Naive thymus-derived CD8-positive, alpha-beta T cell (primary cell): Measurements from ENCODE around the gene ADCY5. TPM values are rescaled to one million over a fixed set of nuclear protein-coding genes. Genes with fewer than 3 reads are reported as not detected.

Experiments
- ATAC-seq, 2 donors: fragments of 150-1000 bp; cut with Tn5 transposase in 1 of 2; sonication (Bioruptor Pico), chemical (Tn5 transposase) in 1 of 2; 1 replicate in 1 of 2; 2 replicates in 1 of 2; pipeline ENCODE4 v1.10.0; 2021; ENCODE audit warnings: mild to moderate bottlenecking in 2 of 2, moderate library complexity in 2 of 2
- POLR2A ChIA-PET: fragments of 350-600 bp; sonication (Branson Sonifier 250); formaldehyde crosslinking; loops from one replicate; lab custom pipeline; 2021; ENCODE audit warnings: antibody characterized with exemption; lab: Charles Lee
- DNase-seq, 10 donors: peaks; one replicate each; pipeline versions ENCODE4 v3.0.0 to v3.0.0-alpha.2; 2020 to 2022
- H3K27ac Mint-ChIP-seq, 10 donors: one replicate each; pipeline ENCODE4 v1.8.0; 2020 to 2022; ENCODE audit warnings: mild to moderate bottlenecking in 10 of 10, mixed read lengths in 10 of 10, moderate library complexity in 4 of 10, inconsistent platforms in 1 of 10
- H3K27me3 Mint-ChIP-seq, 5 donors: one replicate each; pipeline ENCODE4 v1.8.0; 2021 to 2022; ENCODE audit warnings: mixed read lengths in 5 of 5
- H3K36me3 Mint-ChIP-seq, 3 donors: one replicate each; pipeline ENCODE4 v1.8.0; 2020 to 2022; ENCODE audit warnings: mixed read lengths in 3 of 3, mild to moderate bottlenecking in 2 of 3, inconsistent platforms in 1 of 3
- H3K4me1 Mint-ChIP-seq, 4 donors: one replicate each; pipeline ENCODE4 v1.8.0; 2021 to 2022; ENCODE audit warnings: mixed read lengths in 4 of 4
- H3K4me3 Mint-ChIP-seq, 10 donors: one replicate each; pipeline ENCODE4 v1.8.0; 2020 to 2022; ENCODE audit warnings: mild to moderate bottlenecking in 10 of 10, mixed read lengths in 10 of 10, moderate library complexity in 6 of 10, inconsistent platforms in 1 of 10
- H3K9me3 Mint-ChIP-seq, 9 donors: one replicate each; pipeline ENCODE4 v1.8.0; 2020 to 2022; ENCODE audit warnings: mixed read lengths in 9 of 9, mild to moderate bottlenecking in 3 of 9, inconsistent platforms in 1 of 9, moderate library complexity in 1 of 9
- polyA plus RNA-seq, 3 donors: library from polyadenylated mRNA; unstranded; fragments of 300-500 nt; fragmentation: Illumina TruSeq; gene quantifications; one replicate each; pipeline ENCODE4 v1.2.3, GENCODE V29; 2021
- total RNA-seq, 8 experiments: library from RNA in 2 of 8; stranded (reverse) in 2 of 8; gene quantifications; one replicate each; pipeline ENCODE4 v1.2.3 and lab custom pipeline; 2021 to 2026

The ADCY5 gene
- total and polyA plus RNA-seq, 5 experiments from 2014 or later, result 0.03 to 0.07 TPM; not detected in 3

- ATAC-seq (no peak), DNase-seq (no peak)
- H3K4me3 Mint-ChIP-seq, result no peak overlapping the region
- H3K36me3 Mint-ChIP-seq, result no peaks in the 10 kb centered on the region
- H3K27me3 Mint-ChIP-seq, result peaks cover 13 to 30% (median 20%) of the 10 kb centered on the region in 5 donors
- no peaks in the 10 kb centered on the region for H3K9me3 Mint-ChIP-seq
- H3K27ac Mint-ChIP-seq, result no peak overlapping the region
- POLR2A ChIA-PET, result no interaction called here
- no peaks in the 10 kb centered on the region for H3K4me1 Mint-ChIP-seq
Measured at GRCh38 chr3:123395235-123395634, 53.7 kb downstream of the ADCY5 start.

- Mint-ChIP-seq H3K9me3 (no peaks in the 10 kb centered on the region), H3K4me3 (no peak overlapping the region), H3K4me1 (no peaks in the 10 kb centered on the region), H3K27me3 (peaks cover 12 to 31% (median 20%) of the 10 kb centered on the region in 5 donors), H3K36me3 (no peaks in the 10 kb centered on the region), H3K27ac (no peak overlapping the region)
- DNase-seq (peak in 1 of 10 donors; percentile 8), ATAC-seq (no peak)
- POLR2A ChIA-PET, result no interaction called here
Measured at GRCh38 chr3:123394391-123395020, 54.4 kb downstream of the ADCY5 start.

GRCh38 chr3:123392871-123393620, 55.8 kb downstream of the ADCY5 start:
- Mint-ChIP-seq H3K4me3 (no peak overlapping the region), H3K27ac (no peak overlapping the region), H3K36me3 (no peaks in the 10 kb centered on the region), H3K4me1 (no peaks in the 10 kb centered on the region), H3K27me3 (peaks cover 6 to 35% (median 29%) of the 10 kb centered on the region in 5 donors), H3K9me3 (no peaks in the 10 kb centered on the region)
- DNase-seq, result peak in 1 of 10 donors; percentile 15
- POLR2A ChIA-PET, result no interaction called here
- no peak for ATAC-seq

DNA sequence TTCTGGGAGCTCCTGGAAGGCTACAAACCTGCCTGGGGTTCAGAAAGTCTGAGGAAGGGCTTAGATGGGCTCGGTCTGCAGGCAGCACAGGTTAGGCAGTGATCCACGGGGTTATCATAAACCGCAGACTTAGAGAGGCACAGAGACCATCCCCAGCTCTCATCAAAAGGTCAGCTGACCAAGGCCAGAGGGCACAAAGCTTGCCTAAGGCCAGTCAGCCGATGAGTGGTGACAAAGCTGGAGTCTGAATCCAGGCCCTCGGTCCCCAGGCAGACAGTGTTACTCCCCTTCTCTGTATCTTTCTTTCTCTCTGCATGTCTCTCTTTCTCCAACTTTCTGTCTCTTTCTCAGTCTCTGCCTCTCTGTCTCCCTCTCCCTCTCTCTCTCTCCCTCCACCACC, 56.5 kb downstream of the ADCY5 start:
- ATAC-seq (no peak), DNase-seq (peak in 1 of 10 donors; percentile 28)
- no peaks in the 10 kb centered on the region for H3K4me1 Mint-ChIP-seq
- no peak overlapping the region for H3K4me3 Mint-ChIP-seq
- peaks cover 6 to 42% (median 29%) of the 10 kb centered on the region in 5 donors for H3K27me3 Mint-ChIP-seq
- no peaks in the 10 kb centered on the region for H3K36me3 Mint-ChIP-seq
- no peak overlapping the region for H3K27ac Mint-ChIP-seq
- POLR2A ChIA-PET, result no interaction called here
- H3K9me3 Mint-ChIP-seq, result no peaks in the 10 kb centered on the region

DNA sequence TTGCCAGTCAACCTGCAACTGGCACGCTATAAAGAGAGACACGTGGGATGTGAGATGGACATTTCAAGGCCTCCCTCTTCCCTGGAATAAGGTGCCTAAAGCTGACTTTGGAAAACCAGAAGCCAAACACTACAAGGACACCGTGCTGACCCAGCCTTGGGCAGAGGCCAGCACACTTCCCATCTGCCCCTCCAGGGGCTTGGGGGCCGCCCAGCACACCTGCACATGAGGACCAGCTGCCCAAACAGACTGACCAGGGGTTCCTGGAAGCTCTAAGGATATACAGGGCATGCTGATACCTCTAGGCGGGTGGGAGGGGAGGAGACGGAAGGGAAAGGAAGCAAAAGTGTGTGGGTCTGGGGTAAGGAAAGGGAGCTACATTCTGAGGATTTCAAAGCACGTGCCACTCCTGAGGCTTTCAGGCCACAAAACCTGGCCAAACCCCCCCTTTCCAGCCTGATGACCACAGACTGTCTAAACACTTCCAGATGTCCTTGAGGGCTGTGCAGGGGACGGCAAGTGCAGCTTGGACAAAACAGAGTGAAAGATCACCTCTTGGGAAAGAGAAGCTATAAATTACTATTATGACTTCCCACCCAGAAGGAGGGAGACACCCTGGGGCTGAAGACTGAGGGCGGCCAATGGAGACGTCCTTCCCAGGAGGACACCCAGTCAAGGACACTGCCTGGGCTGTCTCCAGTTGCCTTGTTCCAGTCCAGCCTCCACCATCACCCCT, 57.9 kb downstream of the ADCY5 start:
- Mint-ChIP-seq H3K36me3 (no peaks in the 10 kb centered on the region), H3K27ac (no peak overlapping the region), H3K27me3 (peaks cover 8 to 48% (median 31%) of the 10 kb centered on the region in 5 donors), H3K4me3 (no peak overlapping the region), H3K9me3 (no peaks in the 10 kb centered on the region), H3K4me1 (no peaks in the 10 kb centered on the region)
- no peak for ATAC-seq
- POLR2A ChIA-PET, result no interaction called here
- DNase-seq, result peak in 1 of 10 donors; percentile 26

DNA sequence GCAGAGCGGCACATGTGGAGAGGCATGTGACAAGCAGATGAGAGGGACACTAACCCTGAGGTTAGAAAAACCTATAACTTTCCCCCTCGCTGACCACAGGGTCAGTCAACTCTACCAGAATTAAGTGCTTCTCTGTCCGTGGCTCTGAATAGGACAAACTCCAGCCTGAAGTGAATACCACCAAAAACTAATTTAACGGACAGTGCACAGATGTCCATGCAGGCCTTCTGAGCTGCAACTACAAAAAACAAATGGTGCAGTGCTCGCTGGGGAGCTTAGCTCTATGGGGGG, 59.3 kb downstream of the ADCY5 start:
- DNase-seq, result no peak
- no peak overlapping the region for H3K4me3 Mint-ChIP-seq

GRCh38 chr3:123388811-123389627, 59.9 kb downstream of the ADCY5 start:
- Mint-ChIP-seq H3K9me3 (no peaks in the 10 kb centered on the region), H3K4me1 (peaks cover 0 to 1% (median 0%) of the 10 kb centered on the region in 4 donors), H3K4me3 (no peak overlapping the region), H3K36me3 (no peaks in the 10 kb centered on the region), H3K27ac (no peak overlapping the region), H3K27me3 (peaks cover 6 to 37% (median 15%) of the 10 kb centered on the region in 5 donors)
- DNase-seq, result peak in 1 of 10 donors; percentile 34
- ATAC-seq, result no peak
- POLR2A ChIA-PET, result no interaction called here

More for the DNA sequence above, 59.3 kb downstream of the ADCY5 start:
- Mint-ChIP-seq H3K9me3 (no peaks in the 10 kb centered on the region), H3K27me3 (peaks cover 11 to 41% (median 19%) of the 10 kb centered on the region in 5 donors), H3K36me3 (no peaks in the 10 kb centered on the region), H3K4me1 (peaks cover 0 to under 1% (median 0%) of the 10 kb centered on the region in 4 donors), H3K27ac (no peak overlapping the region)
- no peak for ATAC-seq
- POLR2A ChIA-PET, result no interaction called here

- H3K36me3 Mint-ChIP-seq, result no peaks in the 10 kb centered on the region
- no peak overlapping the region for H3K4me3 Mint-ChIP-seq
- ATAC-seq (no peak), DNase-seq (peak in 1 of 10 donors; percentile 21)
- POLR2A ChIA-PET, result no interaction called here
- H3K27ac Mint-ChIP-seq, result peak overlapping the region in 1 of 10 donors; percentile 26
- peaks cover 0 to 3% (median 0%) of the 10 kb centered on the region in 4 donors for H3K4me1 Mint-ChIP-seq
- peaks cover 6 to 42% (median 15%) of the 10 kb centered on the region in 5 donors for H3K27me3 Mint-ChIP-seq
- H3K9me3 Mint-ChIP-seq, result no peaks in the 10 kb centered on the region
Measured at GRCh38 chr3:123388042-123388441, 60.8 kb downstream of the ADCY5 start.

DNA sequence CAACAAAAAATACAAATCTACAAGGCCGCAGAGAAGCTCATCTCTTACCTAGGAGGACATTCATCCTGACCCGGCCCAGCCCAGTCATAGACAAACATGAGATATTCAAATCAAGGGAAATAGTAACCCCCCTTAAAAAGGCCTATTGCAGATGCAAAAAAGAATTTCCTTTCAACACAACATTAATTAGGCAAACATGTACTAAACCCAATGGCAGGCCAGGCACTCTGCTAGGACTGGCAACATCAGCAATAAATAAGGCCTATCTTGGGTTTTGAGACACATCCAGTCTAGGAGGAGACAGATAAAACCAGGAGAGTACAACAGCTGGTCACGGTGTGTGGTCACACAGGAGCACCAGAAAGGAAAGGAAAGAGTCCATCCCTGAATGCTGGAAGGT, 61.4 kb downstream of the ADCY5 start:
- H3K4me1 Mint-ChIP-seq, result peaks cover 0 to 3% (median 0%) of the 10 kb centered on the region in 4 donors
- peak in 1 of 10 donors; percentile 8 for DNase-seq
- no peak overlapping the region for H3K4me3 Mint-ChIP-seq
- no peak overlapping the region for H3K27ac Mint-ChIP-seq
- H3K27me3 Mint-ChIP-seq, result peaks cover 6 to 42% (median 14%) of the 10 kb centered on the region in 5 donors
- no peak for ATAC-seq
- H3K9me3 Mint-ChIP-seq, result no peaks in the 10 kb centered on the region
- POLR2A ChIA-PET, result no interaction called here
- H3K36me3 Mint-ChIP-seq, result no peaks in the 10 kb centered on the region

DNA sequence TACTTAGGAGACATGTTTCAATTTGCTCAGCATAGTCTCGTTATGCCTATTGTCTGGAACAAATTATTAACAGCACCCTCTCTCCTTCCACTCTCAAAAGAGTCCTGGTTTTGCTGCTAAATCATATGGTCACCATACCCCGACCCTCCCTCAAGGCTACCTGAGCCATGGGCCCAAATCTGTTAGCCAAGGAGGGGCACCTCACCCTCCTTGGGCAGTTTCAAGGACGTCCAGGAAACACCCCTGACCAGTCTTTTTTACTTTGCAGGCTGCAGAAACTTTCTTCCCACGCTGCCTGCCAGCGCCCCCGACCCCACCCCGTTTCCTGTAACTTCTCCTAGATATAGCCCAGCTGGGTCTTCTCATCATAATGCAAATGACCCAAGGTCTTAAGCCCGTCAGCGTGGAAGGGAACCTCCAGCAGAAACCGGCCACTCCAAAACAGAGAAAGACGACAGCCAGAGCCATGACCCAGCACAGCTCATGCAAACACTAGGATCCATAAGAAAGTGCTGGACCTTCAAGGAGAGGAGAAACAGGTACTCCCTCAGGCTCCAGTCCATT, 62.3 kb downstream of the ADCY5 start:
- no peaks in the 10 kb centered on the region for H3K36me3 Mint-ChIP-seq
- no peaks in the 10 kb centered on the region for H3K9me3 Mint-ChIP-seq
- no peak overlapping the region for H3K27ac Mint-ChIP-seq
- DNase-seq, result peak in 1 of 10 donors; percentile 28
- H3K4me1 Mint-ChIP-seq, result peaks cover 0 to 3% (median 0%) of the 10 kb centered on the region in 4 donors
- ATAC-seq, result no peak
- peaks cover 7 to 42% (median 13%) of the 10 kb centered on the region in 5 donors for H3K27me3 Mint-ChIP-seq
- H3K4me3 Mint-ChIP-seq, result no peak overlapping the region
- POLR2A ChIA-PET, result no interaction called here

DNA sequence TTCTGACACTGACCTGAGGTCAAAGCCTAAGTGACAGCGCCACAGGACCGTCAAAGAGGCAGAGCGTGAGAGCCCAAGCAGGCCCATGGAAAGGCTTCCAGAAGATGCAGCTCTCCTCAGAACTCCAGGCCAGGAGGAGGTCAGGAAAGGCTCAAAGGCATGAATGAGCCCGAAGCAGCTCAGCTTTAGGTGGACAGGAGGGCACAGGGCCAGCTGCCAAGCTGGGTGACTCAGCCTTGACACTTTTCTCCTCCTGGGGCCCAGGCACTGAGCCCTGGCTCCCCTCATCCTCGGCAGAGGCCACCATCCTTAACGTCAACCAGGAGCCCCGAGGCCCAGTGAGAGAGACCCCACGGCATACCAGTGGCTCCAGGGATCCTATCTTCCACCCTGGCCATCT, 62.9 kb downstream of the ADCY5 start:
- Mint-ChIP-seq H3K27ac (no peak overlapping the region), H3K4me1 (peaks cover 0 to 3% (median 0%) of the 10 kb centered on the region in 4 donors), H3K9me3 (no peaks in the 10 kb centered on the region), H3K27me3 (peaks cover 7 to 42% (median 13%) of the 10 kb centered on the region in 5 donors), H3K36me3 (no peaks in the 10 kb centered on the region), H3K4me3 (no peak overlapping the region)
- POLR2A ChIA-PET, result no interaction called here
- peak in 1 of 10 donors; percentile 9 for DNase-seq
- no peak for ATAC-seq

DNA sequence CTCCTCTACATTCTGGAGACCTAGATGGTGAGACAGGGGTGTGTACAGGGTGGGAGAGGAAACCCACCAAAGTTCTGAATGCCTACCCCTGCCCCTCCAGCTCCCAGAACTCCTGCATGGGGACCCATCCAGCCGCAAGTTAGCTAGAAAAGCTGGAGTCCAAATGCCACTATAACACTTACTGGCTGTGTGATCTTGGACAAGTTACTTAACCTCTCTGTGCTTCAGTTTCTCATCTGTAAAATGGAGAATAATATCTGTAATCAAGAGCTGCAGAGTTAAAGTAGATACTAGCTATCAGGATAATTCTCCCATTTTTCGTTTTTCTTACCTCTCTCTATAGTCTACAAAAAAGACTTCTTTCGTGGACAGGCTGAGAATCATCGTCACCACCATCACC, 63.4 kb downstream of the ADCY5 start:
- H3K4me3 Mint-ChIP-seq, result no peak overlapping the region
- peaks cover 7 to 42% (median 13%) of the 10 kb centered on the region in 5 donors for H3K27me3 Mint-ChIP-seq
- POLR2A ChIA-PET, result no interaction called here
- H3K27ac Mint-ChIP-seq, result no peak overlapping the region
- DNase-seq, result peak in 1 of 10 donors; percentile 13
- ATAC-seq, result no peak
- H3K4me1 Mint-ChIP-seq, result peaks cover 0 to 3% (median 0%) of the 10 kb centered on the region in 4 donors
- no peaks in the 10 kb centered on the region for H3K9me3 Mint-ChIP-seq
- H3K36me3 Mint-ChIP-seq, result no peaks in the 10 kb centered on the region
